VCaP (cell line): ENCODE results near the gene PHAF1.

Experiments used
- H3K27ac ChIP-seq: fragments of 450-650 bp; 2 replicates; pipeline ENCODE4 v1.5.1; 2017
- TF ChIP-seq, protein P1 (sequence below): fragments of 450-650 bp; conservative IDR thresholded peaks from 2 replicates; pipeline ENCODE4 v1.5.1; 2017; ENCODE audit warnings: mild to moderate bottlenecking, moderate library complexity

The PHAF1 gene

GRCh38 chr16:67137605-67138004 is 27.9 kb downstream of the PHAF1 start:
- TF ChIP-seq, protein P1, sequence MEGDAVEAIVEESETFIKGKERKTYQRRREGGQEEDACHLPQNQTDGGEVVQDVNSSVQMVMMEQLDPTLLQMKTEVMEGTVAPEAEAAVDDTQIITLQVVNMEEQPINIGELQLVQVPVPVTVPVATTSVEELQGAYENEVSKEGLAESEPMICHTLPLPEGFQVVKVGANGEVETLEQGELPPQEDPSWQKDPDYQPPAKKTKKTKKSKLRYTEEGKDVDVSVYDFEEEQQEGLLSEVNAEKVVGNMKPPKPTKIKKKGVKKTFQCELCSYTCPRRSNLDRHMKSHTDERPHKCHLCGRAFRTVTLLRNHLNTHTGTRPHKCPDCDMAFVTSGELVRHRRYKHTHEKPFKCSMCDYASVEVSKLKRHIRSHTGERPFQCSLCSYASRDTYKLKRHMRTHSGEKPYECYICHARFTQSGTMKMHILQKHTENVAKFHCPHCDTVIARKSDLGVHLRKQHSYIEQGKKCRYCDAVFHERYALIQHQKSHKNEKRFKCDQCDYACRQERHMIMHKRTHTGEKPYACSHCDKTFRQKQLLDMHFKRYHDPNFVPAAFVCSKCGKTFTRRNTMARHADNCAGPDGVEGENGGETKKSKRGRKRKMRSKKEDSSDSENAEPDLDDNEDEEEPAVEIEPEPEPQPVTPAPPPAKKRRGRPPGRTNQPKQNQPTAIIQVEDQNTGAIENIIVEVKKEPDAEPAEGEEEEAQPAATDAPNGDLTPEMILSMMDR = no peak
- no peak overlapping the region for H3K27ac ChIP-seq

- no peak overlapping the region for H3K27ac ChIP-seq
- TF ChIP-seq, protein P1 = no peak
Observed at GRCh38 chr16:67141391-67141790, 31.6 kb downstream of the PHAF1 start.

- no peak overlapping the region for H3K27ac ChIP-seq
- TF ChIP-seq, protein P1 = no peak
Observed at GRCh38 chr16:67142342-67142741, 32.6 kb downstream of the PHAF1 start.

DNA sequence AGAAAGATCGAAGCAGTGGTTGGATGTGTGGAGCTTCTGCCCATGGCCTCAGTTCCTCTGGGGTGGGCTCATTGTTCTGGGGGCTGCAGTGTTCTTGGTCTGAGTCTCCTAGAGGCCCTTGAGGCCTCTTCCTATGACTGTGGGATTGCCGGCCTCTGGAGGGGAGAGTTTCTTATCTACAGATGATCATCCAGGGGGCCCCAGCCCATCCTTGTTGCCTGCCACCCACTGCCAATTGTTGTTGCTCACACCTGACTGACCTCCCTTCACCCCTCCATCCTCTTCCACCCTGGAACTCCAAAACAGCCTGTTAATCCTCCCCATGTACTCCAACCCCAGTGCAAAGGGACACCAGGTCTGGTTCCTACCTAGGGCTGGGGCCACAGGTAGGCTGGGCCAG is 35.2 kb downstream of the PHAF1 start:
- H3K27ac ChIP-seq = no peak overlapping the region
- TF ChIP-seq, protein P1 = no peak

- TF ChIP-seq, protein P1 = no peak
- H3K27ac ChIP-seq = no peak overlapping the region
Observed at GRCh38 chr16:67145746-67146145, 36.0 kb downstream of the PHAF1 start.

- H3K27ac ChIP-seq = no peak overlapping the region
- TF ChIP-seq, protein P1 = no peak
Observed at GRCh38 chr16:67146523-67147357, 37.0 kb downstream of the PHAF1 start.

DNA sequence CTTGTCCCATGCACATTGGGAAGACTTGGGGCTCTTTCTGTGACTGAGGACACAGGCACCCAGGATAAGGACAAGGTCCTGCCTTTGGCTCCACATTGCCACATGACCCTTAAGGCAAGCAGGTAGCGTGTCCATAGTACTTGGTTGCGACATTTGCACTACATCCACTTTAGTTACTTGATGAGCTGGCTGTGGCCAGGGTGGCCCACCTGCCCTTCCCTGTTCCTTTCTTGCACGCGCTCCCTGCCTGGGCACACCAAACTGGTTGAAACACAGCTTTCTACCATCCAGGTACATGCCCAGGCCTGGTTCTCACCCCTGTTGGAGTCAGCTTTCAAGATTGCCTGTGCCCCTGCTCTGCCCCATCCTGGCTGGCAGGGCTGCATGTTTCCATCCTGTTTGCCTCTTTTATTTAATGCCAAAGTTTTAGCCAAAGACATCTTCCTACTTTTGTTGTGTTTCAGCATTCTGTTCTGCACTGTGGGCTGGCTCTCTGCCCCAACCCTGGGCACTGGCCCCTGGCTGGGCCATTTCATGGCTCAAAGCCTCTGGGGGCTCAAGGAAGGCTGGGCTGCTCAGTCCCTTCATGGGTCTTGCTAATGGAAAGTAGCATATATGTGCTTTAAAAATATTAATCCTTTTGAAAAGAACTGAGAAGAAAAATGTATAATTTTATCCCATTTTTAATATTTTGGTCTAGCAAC is 37.8 kb downstream of the PHAF1 start:
- H3K27ac ChIP-seq = no peak overlapping the region
- TF ChIP-seq, protein P1 = no peak
